GM13977 (cell line): ENCODE data around the gene LRMDA.
"Not testable (repeated sequence)": the region's sequence is repeated elsewhere in the genome, so short reads cannot be mapped to it uniquely, and the experiment has no call there.

Experiments
- DNase-seq: peaks from one replicate; pipeline ENCODE4 v3.0.0; 2012; ENCODE audit warnings: low spot score
- CTCF ChIP-seq: IDR thresholded peaks from 2 replicates; pipeline ENCODE4 v1.5.1; 2012; ENCODE audit warnings: mild to moderate bottlenecking, control low read depth; ENCODE audit not compliant: insufficient read depth; ENCODE audit errors: extremely low read depth, missing control alignments
- in situ Hi-C: fragments of 300-500 bp; cut with MboI; formaldehyde crosslinking; loops from one replicate; pipeline ENCODE4 v1.12.0; 2022; ENCODE audit warnings: low sequenced_read_pairs, low pct_unique_long_range_greater_than_20kb, mixed read lengths, inconsistent platforms; ENCODE audit not compliant: unreplicated experiment

LRMDA gene

GRCh38 chr10:76138906-76139305 lies 707.5 kb downstream of the LRMDA start:
- no peak for TF ChIP-seq CTCF
- DNase-seq = no peak
- in situ Hi-C loops = no loop called here

- no peak for TF ChIP-seq CTCF
- in situ Hi-C loops = no loop called here
- no peak for DNase-seq
Measured at GRCh38 chr10:76139431-76139830, 708.0 kb downstream of the LRMDA start.

GRCh38 chr10:76141376-76141775 lies 710.0 kb downstream of the LRMDA start:
- TF ChIP-seq CTCF = no peak
- no peak for DNase-seq
- in situ Hi-C loops = no loop called here

GRCh38 chr10:76148217-76148616 lies 716.8 kb downstream of the LRMDA start:
- DNase-seq, in situ Hi-C loops: not testable (repeated sequence)

- in situ Hi-C loops = no loop called here
- DNase-seq = no peak
- TF ChIP-seq CTCF = no peak
Measured at GRCh38 chr10:76149182-76149581, 717.8 kb downstream of the LRMDA start.

- DNase-seq = no peak
- no peak for TF ChIP-seq CTCF
- in situ Hi-C loops = no loop called here
Measured at GRCh38 chr10:76149602-76150138, 718.2 kb downstream of the LRMDA start.

GRCh38 chr10:76150139-76150875 lies 718.9 kb downstream of the LRMDA start:
- DNase-seq = no peak

More at GRCh38 chr10:76150139-76150875, 718.9 kb downstream of the LRMDA start:
- no peak for TF ChIP-seq CTCF
- in situ Hi-C loops = no loop called here
